Stimulated activated CD4-positive, alpha-beta T cell treated with anti-CD3 and anti-CD28 coated beads, Interleukin-1b, Interleukin-23, amount 100 ng/mL, for 48 hours (primary cell): ENCODE data around the gene SLC2A6.

Source experiments
- DNase-seq: peaks from one replicate; pipeline ENCODE4 v3.0.0-alpha.2; 2020

Gene SLC2A6, protein sequence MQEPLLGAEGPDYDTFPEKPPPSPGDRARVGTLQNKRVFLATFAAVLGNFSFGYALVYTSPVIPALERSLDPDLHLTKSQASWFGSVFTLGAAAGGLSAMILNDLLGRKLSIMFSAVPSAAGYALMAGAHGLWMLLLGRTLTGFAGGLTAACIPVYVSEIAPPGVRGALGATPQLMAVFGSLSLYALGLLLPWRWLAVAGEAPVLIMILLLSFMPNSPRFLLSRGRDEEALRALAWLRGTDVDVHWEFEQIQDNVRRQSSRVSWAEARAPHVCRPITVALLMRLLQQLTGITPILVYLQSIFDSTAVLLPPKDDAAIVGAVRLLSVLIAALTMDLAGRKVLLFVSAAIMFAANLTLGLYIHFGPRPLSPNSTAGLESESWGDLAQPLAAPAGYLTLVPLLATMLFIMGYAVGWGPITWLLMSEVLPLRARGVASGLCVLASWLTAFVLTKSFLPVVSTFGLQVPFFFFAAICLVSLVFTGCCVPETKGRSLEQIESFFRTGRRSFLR

DNA sequence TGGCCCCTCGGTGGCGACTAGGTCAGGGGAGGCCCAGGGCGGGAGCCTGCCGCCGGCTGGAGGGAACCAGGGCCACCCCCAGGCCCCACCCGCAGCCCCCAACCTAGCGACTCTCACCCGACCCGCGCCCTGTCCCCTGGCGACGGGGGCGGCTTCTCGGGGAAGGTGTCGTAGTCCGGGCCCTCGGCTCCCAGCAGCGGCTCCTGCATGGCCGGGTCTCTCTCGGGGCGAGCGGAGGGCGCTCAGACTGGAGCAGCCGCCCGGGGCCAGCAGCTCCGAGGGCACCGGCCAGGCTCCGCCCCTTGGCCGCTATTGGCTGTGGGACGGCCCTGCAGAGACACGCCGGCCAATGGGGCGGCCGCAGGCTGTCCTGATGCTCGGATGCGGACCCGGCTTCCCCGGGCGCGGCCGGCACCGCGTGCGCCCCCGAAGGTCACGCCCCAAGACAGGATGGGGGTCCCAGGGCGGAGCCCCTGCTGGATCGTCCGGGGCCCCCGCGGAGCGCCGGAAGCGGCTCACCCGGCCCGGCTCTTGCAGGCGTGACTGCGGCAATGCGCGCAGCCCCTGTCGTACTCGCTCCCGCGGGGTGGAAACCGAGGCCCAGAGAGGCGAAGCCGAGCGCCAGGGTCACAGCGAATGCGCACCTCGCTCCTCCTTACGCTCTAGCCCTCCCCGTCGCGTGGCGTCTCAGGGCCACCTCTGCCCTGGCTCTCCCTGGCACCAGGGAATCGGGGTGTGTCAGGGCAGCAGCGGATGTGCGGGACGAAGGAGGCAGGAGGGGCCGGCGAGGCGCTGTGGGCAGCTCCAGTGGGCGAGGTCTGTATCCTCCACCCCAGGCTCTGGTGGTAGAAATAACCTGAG lies at the start of gene SLC2A6:
Gene SLC2A6, minus strand, starts transcription at position 249 of the 861 bp plus-strand sequence. Its CDS starts 40 bp downstream, at position 209.
- DNase-seq = peak; percentile 76

DNA sequence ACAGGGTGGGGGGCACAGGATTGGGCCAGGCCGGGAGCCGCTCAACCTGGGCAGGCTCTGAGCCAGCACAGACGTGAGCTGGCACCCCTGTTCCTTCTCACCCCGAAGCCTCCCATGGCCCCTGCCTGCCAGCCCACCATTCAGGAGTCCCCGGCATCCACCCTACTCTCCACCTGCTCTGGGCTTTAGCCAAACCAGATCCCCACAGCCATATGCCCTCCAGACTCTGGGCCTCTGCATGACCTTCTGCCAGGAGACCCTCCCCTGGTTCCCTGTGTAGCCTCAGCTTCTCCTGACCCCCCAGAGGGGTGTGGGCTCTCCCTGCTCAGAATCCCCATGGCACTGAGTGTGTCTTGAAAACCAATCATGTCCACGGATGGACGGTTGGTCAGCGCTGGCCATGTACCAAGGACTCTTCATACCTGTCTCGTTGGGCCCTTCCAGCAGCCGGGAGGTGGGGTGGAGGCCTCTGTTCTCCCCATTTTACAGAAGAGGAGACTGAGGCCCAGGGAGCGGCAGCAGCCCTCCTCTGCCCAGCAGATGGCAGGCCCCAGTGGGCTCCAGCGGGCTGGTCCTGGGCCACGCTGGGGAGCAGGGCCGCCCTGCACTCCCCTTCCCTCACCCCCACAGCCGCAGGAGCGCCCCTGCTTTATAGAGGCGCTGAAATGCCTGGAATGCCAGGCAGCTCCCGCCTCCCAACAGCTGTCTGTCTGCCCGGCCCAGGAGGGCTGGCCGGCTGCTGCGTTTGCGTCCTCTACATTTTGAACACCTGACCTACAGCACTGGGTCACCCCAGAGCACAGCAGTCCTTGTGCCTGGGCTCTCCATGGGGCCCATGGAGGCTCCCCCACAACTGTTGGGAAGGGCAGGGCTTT lies 49.3 kb upstream of the SLC2A6 start:
- DNase-seq = no peak

DNA sequence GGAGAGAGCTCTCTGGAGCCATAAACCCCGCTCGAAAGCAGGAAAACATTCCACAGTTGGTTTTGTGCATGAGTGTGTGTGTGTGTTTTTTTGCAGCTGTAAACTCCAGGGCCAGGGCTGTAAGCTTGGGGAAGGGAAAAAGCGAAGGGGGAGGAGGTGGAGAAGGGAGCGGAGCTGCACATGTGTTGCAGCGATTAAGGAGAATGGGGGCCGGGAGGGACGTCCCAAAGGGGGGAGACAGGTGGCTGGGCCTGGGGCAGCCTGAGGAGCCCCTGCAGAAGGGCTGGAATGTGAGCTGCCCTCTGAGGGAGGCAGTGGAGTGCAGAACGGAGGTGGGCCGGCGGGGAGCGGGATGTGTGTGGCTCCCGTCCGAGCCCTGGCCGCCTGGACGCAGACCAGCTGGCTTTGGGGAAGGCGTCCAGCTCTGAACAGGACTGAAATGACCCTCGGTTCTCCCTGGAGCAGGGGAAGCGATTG lies 48.6 kb upstream of the SLC2A6 start:
- no peak for DNase-seq

DNA sequence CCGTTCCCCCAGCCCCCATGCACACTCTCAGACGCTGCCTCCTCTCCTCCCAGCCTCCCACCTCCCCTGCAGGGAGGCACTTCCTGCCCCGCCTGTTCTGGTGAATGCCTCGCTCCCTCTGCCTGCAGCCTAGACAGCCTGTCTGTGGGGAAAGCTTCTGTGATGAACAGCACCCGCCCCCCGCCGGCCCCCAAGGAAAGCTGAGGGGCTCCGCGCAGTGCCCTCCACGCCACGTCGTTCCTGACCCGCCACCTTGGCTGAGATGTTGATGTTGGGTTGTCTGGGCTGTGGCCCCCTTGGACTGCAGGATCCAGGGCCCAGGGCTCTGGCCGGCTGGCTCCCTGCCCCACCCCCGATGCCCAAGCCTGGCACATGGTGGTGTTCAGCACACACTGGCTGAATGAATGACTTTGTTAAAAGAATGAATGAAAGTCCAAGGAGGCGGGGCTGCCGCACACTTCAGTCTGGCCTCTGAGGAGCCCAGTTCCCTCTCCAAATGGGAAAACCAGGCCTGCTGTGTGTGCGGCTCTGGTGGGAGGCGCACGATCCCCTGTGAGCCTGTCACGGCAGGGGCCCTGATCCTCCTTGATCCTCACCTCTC lies 47.9 kb upstream of the SLC2A6 start:
- no peak for DNase-seq

DNA sequence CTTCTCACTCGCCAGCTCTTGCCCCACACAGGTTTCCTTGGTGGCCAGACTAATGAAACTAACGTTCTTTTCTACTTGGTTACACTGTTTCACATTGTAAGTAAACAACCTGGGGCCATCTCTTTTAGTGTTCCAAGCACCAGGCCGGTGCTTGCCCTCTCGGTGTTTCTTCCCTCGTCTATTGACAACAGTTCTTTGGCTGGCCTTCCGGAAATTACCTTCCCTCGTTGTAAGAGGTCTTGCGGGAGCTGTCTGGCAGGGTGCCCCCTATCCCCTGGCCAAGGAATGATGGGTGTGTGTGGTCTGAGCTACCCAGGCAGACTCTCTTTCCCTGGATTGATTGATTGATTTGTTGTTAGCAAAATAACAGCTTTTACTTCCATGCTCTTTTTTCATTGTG lies 46.8 kb upstream of the SLC2A6 start:
- no peak for DNase-seq

DNA sequence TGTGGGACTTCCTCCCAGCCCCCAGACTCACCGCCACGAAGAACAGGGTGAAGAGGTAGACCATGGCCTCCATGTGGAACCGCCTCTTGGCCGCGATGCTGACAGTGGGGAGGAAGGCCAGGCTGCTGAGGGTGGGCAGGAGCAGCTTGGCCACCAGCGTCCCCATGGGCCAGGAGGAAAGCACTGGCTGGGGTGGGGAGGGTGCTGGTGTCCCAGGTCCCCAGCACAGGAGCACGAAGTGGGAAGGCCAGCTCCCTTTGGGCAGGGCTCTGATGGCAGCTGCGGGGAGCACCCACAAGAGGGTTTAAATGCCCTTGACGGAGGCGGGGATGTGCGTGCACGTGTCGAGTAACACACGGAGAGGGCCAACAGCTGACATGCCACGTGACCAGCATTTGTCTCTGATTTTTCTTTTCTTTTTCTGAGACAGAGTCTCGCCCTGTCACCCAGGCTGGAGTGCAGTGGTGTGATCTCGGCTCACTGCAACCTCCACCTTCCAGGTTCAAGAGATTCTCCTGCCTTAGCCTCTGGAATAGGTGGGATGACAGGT lies 45.9 kb upstream of the SLC2A6 start, which contains the start of gene MYMK:
Gene MYMK, minus strand, starts transcription at position 281 of the 550 bp plus-strand sequence. Its CDS starts 115 bp downstream, at position 166.
- no peak for DNase-seq

DNA sequence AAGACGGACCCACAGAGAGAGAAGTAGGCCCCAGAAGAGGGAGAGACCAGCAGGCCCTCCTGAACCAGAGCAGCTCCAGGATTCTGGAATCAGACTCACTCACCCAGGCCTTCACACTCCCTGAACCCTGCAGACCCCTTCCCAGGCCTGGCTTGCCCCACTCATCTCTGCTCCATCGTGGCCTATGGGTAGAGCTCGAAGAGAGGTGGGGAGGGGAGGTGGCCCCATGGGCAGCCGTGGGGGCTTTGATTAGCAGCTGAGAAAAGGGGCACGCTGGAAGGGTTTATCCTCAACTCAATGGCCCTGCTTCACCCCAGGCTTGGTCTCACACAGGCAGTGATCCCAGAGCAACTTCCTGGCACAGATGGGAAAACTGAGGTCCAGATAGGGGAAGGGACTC lies 45.2 kb upstream of the SLC2A6 start:
- DNase-seq = no peak

DNA sequence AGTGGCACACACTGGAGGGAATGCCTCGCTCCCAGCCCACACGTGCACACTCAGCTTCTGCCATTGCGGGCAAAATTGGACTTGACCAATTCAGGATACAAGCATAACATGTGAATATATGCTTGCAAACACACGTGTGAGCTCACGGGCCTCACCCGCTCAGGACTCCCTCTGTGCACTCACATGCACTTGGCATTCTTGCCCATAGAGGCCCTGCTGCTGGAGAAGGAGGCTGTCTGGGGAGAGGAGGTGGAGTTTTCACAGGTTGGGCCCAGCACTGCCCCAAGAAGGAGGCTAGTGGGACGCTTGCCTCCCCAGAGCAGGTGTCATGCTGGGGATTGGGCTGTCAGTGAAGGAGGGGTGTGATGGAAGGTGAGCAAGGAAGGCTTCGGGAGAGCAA lies 44.2 kb upstream of the SLC2A6 start:
- DNase-seq = no peak

DNA sequence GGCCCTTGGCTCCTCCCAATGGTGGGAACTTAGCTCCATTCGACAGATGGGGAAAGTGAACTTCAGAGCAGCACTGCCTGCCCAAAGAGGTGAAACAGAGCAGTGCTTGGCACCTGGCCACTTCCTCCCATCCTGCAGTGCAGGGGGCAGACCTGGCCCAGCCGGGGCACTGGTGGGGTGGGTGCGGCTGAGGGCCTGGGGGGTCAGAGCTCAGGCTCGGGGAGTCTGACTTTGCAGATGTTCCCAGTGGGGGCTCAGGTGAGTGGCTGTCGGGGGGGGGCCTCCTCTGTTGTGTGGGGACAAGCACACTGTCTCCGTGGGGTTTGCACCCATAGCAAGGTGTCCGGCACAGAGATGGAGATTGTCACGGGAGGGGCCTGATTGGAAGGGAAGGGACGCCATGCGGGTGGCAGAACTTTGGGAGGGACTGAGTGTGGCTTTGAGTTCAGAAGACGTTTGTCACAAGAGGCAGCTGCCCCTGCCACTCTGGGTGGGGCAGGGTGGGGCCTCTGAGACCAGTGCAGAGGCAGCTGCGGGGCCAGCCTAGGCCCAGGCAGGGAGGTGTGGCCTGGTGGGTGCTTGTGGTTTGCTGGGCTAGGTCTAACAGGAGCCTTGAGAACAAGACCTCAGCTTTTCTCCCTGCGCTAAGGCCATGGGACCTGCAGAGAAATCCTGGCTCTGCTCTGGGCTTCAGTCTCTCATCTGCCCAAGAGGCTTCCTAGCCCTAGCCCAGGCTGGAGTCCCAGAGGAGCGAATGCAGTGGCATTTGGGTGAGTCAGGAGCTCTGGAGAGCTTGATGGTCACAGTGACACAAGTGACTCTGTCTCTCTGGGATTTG lies 43.4 kb upstream of the SLC2A6 start:
- no peak for DNase-seq

DNA sequence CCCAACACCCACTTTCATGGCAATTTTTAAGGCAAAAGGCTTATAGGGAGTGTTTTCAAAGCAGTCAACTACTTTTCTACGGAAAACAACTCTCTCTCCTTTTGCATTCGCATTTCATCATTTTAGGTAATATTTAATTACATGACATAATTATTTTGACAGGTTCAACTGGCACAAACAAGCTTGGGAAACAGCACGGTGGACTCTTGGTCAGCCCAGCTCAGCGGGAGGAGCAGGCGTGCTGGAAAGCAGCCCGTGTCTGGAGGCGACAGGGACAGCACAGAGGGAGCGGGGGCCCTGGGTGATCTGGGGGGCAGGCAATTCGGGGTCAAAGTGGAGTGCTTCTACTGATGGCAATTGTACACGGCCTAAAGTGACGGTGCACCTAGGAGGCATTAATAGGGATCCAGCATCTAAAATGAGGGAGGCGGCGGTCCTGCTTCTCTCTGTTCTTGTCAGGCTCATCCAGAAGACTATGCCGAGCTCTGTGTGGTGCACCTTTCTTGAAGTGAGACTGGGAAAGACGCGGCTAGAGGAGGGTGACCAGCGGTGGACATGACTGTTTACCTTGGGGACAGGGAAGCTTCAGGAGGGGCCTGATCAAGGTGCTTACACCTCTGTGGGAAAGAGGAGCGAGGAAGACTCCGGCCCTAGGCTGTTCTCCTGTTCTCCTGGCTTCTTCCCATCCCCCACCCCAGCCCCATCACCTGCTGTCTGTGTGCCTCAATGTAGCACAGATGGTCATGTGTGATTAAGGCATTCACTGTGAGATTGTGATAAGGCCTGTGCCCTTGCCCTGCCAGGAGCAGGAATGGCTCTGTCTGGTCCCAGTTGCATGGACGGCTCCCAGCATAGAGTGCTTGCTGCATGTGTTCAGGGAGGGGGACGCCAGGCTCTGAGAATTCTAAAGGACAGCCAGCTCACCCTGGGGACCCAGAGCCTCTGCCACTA lies 42.5 kb upstream of the SLC2A6 start:
- DNase-seq = no peak

DNA sequence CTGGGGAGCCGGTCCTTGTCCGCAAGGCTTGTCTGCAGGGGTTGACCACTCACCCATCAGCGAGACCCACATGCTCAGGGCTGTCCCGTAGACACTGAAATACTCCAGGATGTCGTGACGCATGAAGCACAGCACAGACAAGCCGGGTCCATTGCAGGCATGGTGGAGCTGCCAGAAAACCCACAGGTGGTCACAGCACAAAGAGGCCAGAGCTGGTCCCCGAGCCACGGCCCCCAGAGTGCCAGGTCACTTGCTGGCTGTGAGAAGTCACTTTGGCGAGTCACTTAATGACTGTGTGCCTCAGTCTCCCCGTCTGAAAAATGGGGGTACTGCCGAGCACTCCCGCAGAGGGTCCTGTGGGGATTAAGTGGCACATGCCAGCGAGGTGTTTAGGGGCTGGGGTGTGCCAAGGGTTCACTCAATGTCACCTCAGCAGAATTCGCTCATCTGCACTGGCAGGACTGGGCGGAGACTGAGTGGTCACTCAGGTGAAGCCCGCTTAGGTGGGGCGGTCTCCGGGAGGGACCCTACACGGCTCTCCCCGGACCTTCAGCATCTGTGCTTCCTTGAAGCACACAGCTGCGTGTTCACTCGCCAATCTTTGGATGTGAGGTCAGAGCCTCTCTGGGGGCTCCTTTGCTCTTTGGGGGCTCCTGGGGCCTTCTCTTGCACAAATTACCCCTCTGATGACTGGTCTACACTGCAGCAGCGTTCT lies 41.4 kb upstream of the SLC2A6 start:
- no peak for DNase-seq

DNA sequence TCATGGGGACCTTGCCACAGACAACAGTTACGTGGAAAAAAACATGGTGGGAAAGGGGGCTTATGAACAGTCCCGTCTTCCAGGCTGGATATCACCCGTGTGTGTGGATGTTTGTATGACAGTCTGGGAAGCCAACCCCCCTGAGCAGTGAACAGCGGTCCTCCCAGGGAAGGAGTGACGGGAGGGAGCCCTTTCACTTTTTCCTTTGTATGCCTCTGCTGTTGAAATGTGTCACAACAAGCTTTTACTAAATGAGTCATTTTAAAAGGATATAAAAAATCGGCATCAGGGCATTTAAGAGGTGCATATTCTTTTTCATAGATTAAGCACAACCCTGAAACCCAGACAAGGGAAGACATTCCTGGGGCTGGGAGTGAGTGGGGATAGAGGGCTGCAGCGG lies 40.8 kb upstream of the SLC2A6 start:
- DNase-seq = no peak

DNA sequence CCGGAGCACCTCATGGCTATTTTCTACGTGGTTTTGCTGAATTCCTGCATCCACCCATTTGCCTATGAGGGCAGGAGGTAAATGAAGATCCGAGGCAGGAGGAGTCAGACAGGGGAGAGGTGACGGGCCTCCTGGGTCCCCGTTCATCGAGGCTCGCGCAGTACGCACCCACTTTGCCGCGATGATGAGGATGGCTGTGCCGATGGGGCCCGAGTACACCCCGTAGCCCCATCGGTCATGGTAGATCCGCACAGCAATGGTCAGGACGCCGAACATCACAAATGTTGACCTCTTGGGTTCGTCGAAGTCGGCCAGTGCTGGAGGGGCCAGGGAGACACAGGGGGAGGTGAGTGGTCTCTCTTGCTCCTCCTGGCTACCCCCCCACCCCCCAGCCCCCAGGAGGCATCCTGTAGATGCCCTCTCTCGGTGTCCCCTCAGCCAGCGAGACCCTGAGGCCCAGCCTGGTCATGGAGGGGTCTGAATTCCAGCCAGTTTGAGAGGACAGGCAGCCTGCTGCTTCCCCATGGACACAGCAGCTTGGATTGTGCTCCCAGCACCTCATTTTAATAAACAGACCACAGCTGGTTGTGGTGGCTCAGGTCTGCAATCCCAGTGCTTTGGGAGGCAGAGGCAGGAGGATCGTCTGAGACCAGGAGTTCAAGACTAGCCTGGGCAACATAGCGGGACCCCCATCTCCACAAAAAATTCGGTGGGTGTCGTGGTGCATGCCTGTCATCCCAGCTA lies 40.0 kb upstream of the SLC2A6 start:
- DNase-seq = no peak

DNA sequence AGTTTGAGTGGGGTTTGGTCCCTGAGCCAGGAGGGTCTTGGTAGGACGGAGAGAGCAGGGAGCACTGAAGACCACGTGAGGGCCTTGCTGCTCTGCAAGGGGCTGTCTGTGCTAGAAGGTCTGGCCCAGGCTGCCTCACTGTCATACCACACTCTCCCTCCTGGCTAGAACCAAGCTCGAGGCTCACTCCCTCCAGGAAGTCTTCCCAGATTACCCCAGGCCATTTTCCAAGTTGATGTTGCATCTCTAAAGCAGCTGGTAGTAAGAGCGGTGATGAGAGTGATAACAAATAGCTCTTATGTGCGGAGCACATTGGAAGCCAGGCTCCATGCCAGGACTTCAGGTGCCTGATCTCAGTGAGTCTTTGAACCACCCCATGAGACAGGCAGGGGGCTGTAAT lies 39.3 kb upstream of the SLC2A6 start:
- DNase-seq = no peak

DNA sequence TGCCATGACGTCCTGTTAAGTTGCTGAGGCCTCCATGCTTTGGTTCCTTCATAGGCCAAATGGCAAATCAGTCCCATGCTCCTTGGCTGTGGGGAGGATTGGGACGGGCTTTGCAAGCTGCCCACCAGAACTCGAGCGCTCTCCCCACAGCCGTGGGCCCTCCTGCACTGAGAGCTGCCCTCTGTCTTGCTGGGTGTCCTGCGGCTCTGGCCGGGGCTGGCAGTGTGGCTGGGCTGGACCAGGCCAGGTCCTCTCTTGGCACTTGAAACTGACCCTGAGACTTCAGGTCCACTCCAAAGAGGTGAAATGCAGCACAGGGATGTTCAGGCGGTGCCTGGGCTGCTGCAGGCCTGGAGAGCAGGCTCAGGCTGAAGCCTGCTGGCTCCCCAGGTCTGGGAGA lies 38.8 kb upstream of the SLC2A6 start:
- no peak for DNase-seq

DNA sequence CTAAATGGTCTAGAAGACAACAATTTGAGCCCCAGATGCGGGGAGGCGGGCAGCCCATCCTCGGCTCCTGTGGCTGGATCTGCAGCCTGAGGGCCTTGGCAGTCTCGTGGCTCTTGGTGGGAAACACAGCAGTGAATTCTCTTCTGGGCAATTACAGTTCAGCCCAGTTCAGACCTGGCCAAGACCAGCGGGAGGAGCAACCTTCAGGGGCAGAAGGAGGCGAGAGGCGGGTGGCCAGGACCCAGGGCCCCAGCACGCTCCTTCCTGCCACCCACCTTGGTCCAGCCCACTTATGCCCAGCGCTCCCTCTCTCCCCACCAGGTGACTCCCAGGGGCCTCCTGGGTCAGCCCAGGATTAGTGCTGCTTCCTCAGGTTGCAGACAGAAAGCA lies 38.1 kb upstream of the SLC2A6 start:
- no peak for DNase-seq

DNA sequence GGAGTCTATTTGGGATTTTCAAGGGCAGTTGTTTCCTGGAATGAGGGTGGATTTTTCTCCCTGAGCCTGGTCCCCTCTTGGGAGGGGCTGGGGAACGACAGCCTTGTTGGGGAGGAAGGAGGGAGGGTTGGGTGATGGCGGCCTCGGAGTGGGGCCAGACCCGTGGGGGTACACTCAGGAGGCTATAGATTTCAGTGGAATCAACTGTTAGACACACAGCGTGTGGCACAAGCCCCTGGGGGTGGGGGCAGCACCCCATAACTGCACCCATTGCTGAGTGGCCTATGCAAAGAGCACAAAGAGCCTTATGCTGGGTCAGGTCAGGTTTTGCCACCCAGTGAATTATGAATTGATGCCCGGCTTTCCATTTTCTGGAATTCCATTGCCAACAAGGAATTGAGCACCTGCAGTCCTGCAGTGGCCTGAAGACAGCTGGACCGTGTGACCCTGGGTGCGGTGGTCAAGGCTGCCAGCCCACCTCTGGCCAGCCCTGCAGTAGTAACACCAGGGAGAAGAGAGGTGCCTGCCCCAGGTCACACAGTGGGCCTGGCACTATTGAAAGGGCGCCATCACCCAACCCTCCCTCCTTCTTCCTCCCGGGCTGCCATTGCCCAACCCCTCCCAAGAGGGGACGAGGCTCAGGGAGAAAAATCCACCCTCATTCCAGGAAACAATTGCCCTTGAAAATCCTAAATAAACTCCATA lies 37.5 kb upstream of the SLC2A6 start:
- no peak for DNase-seq
